AG08395 (cell line): ENCODE data around the gene TMEM259.

Experiments
- DNase-seq: peaks from one replicate; pipeline ENCODE4 v3.0.0; 2012; ENCODE audit warnings: mixed read lengths, low spot score

Gene TMEM259

DNA sequence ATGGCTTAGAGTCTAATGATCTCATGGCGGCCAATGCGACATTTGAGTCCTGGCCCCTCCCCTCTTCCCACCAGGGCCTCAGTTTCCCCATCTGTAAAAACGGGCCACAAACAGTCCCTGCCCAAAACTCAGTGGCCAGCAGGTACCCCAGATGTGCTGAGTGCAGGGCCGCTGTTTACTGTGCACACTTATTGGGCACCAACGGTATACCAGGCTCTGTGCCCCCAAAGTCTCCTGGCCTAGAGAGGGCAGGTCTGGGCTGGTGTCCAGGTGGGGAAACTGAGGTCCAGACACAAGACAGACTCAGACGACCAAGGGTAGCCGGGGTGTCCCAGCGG lies 60.4 kb downstream of the TMEM259 start:
- DNase-seq: no peak

DNA sequence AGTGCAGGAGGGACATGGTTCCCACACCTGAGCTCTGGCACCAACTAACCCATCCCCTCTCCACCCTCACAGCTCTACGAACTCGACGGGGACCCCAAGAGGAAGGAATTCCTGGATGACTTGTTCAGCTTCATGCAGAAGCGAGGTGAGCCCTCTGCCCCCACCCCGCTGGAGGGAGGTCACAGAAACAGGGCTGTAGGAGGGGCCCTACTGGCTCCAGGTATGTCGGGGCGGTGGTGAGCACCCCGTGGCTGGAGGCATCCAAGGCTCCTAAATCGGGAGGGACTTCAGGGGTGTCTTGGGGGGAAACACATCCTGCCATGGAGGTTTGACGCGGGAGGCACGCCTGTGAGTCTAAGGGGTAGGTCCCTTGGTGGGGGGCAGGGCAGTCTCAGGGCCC lies 60.9 kb downstream of the TMEM259 start:
- no peak for DNase-seq
